GM18867 (cell line): ENCODE results near the gene FLII.

Experiments used
- ATAC-seq: cut with Tn5 transposase; IDR thresholded peaks from one replicate; pipeline ENCODE4 v1.9.1; 2021; ENCODE audit warnings: mild to moderate bottlenecking, moderate library complexity; ENCODE audit not compliant: unreplicated experiment

FLII gene

GRCh38 chr17:18260332-18261145 is 2.0 kb upstream of the FLII start, which contains the start of gene MIEF2:
Gene MIEF2, plus strand, starts transcription at chr17:18260662. Its CDS starts 2,059 bp downstream, at chr17:18262721.
- peak; percentile 83 for ATAC-seq

GRCh38 chr17:18259621-18260331 is 1.2 kb upstream of the FLII start:
- peak; percentile 2 for ATAC-seq

- peak; percentile 28 for ATAC-seq
Measured at GRCh38 chr17:18257982-18258355, 569 bp downstream of the FLII start.

GRCh38 chr17:18257268-18257981 is 1.1 kb downstream of the FLII start:
- peak; percentile 3 for ATAC-seq

GRCh38 chr17:18256776-18257175 is 1.8 kb downstream of the FLII start:
- no peak for ATAC-seq

- no peak for ATAC-seq
Measured at GRCh38 chr17:18256351-18256750, 2.2 kb downstream of the FLII start.

GRCh38 chr17:18254888-18255649 is 3.5 kb downstream of the FLII start:
- no peak for ATAC-seq

- no peak for ATAC-seq
Measured at GRCh38 chr17:18253947-18254821, 4.4 kb downstream of the FLII start.

- ATAC-seq, result no peak
Measured at GRCh38 chr17:18253187-18253884, 5.2 kb downstream of the FLII start.

- ATAC-seq, result no peak
Measured at GRCh38 chr17:18252160-18252559, 6.4 kb downstream of the FLII start.

- no peak for ATAC-seq
Measured at GRCh38 chr17:18251204-18251603, 7.3 kb downstream of the FLII start.

GRCh38 chr17:18250708-18251107 is 7.8 kb downstream of the FLII start:
- no peak for ATAC-seq

GRCh38 chr17:18250259-18250658 is 8.3 kb downstream of the FLII start:
- ATAC-seq, result no peak

GRCh38 chr17:18248811-18249210 is 9.7 kb downstream of the FLII start:
- no peak for ATAC-seq

GRCh38 chr17:18248300-18248731 is 10.2 kb downstream of the FLII start:
- ATAC-seq, result no peak

GRCh38 chr17:18247613-18248001 is 10.9 kb downstream of the FLII start:
- no peak for ATAC-seq

GRCh38 chr17:18246880-18247612 is 11.5 kb downstream of the FLII start:
- ATAC-seq, result no peak

GRCh38 chr17:18246109-18246725 is 12.3 kb downstream of the FLII start:
- ATAC-seq, result no peak
